ENCODE measurements around the gene MCRIP2. TPM values are rescaled to one million over a fixed set of nuclear protein-coding genes. Genes with fewer than 3 reads are reported as not detected.

MCRIP2 gene
- total RNA-seq, 4 donors from 2014 or later: 20.8 to 37.7 (median 32.4) TPM

DNA sequence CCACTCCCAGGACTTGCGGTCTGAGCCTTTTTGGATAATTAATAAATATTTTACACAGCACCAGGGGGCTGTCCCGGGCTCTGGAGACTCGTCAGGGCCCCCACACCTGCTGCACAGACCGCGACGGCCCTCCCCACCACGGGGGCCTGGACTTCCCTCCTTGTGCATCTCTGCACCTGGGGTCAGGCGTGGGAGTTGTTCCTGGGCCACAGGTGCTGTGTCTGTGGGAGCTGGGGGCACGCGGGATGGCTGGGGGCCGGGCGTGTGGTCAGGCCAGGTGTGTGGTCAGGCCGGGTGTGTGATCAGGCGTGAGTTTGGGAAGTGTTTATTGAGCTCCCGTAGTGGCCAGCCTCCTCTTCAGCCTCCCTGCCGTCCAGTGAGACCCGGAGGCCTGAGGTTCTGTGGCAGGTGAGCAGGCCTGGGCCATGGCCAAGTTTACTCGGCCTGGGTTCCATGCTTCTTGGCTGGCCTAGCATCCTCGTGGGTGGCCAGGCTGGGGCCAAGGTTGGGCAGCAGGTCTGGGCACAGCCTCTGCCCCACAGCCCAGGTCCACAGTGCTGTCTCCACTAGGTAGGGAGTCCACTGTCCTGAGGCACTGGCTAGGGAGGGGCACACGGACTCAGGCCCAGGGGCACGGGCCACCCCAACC is 36.7 kb downstream of the MCRIP2 start:
- H3K9me3 ChIP-seq: no peaks in the 10 kb centered on the region
- DNase-seq (ENCODE audit: low spot score in 2 of 2): no peak
- H3K4me3 ChIP-seq: no peak overlapping the region
- WGBS, 2 donors: 78 to 90% methylated on average over 3 to 21 of the region's 21 CpGs
- TF ChIP-seq POLR2A (IDR thresholded peaks at IDR 0.05) (no peak), EP300 (IDR thresholded peaks at IDR 0.05) (no peak)
- TF ChIP-seq, protein P1, sequence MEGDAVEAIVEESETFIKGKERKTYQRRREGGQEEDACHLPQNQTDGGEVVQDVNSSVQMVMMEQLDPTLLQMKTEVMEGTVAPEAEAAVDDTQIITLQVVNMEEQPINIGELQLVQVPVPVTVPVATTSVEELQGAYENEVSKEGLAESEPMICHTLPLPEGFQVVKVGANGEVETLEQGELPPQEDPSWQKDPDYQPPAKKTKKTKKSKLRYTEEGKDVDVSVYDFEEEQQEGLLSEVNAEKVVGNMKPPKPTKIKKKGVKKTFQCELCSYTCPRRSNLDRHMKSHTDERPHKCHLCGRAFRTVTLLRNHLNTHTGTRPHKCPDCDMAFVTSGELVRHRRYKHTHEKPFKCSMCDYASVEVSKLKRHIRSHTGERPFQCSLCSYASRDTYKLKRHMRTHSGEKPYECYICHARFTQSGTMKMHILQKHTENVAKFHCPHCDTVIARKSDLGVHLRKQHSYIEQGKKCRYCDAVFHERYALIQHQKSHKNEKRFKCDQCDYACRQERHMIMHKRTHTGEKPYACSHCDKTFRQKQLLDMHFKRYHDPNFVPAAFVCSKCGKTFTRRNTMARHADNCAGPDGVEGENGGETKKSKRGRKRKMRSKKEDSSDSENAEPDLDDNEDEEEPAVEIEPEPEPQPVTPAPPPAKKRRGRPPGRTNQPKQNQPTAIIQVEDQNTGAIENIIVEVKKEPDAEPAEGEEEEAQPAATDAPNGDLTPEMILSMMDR (IDR thresholded peaks at IDR 0.05): no peak
- H3K27me3 ChIP-seq: no peaks in the 10 kb centered on the region
- H3K4me1 ChIP-seq: peaks cover 0 to 59% (median 40%) of the 10 kb centered on the region in 4 donors
- peaks cover 0 to 37% (median 15%) of the 10 kb centered on the region in 3 donors for H3K36me3 ChIP-seq
- H3K27ac ChIP-seq: no peak overlapping the region

DNA sequence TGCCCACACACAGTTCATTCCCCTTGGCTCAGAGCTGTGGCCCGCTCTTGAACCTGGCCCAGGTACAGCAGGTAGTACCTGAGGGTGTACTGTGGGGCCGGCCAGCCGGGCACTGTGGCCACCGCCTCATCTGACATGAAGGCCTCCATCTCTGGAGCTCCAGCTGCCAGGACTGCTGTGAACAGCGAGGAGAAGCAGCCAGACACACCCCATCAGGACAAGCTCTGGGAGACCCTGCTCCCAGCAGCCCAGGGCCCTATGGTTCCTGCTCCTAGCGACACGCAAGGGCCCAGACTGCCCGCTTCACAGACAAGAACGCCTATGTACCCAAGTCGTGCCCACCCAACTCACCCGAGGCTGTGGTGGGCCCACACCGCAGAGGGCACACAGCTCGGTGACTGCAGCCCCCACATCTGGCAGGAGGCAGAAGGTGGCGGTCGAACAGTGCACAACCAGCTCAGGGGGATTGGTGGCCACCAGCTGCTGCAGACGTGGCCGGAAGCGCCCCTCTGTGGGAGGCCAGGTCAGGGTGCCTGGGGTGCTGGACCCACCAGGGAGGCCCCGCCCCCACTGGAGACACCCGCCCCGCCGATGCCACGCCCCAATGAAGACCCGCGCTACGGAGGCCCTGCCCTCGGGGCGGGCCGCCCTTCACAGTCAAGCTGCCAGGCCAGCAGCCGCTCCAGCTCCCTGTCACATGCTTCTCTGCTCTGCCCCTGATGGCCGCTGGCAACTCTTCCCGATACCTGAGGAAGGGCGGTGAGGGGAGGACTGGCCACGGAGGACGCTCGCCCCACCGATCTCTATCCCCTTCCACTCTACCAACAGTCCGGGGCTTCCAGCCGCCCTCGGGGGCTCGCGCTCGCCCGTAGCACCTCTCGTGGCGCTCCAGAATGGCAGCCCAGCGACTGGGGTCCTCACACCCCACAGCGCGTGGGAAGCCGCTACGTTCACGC is 37.5 kb downstream of the MCRIP2 start:
- peak overlapping the region; percentile 81 to 97 (median 90) for H3K27ac ChIP-seq
- H3K4me3 ChIP-seq: peak overlapping the region; percentile 45 to 91 (median 85)
- H3K27me3 ChIP-seq: no peaks in the 10 kb centered on the region
- TF ChIP-seq POLR2A (IDR thresholded peaks at IDR 0.05): peak; percentile 28 to 31
- TF ChIP-seq EP300 (IDR thresholded peaks at IDR 0.05): peak in 1 of 2 donors; percentile 12
- TF ChIP-seq, protein P1 (IDR thresholded peaks at IDR 0.05): no peak
- peaks cover 0 to 29% (median 15%) of the 10 kb centered on the region in 3 donors for H3K36me3 ChIP-seq
- H3K9me3 ChIP-seq: no peaks in the 10 kb centered on the region
- peak in 1 of 2 donors; percentile 39 for DNase-seq (ENCODE audit: low spot score in 2 of 2)
- 20 to 56% methylated on average over 17 to 50 of the region's 52 CpGs for WGBS, 2 donors
- peaks cover 0 to 63% (median 44%) of the 10 kb centered on the region in 4 donors for H3K4me1 ChIP-seq

DNA sequence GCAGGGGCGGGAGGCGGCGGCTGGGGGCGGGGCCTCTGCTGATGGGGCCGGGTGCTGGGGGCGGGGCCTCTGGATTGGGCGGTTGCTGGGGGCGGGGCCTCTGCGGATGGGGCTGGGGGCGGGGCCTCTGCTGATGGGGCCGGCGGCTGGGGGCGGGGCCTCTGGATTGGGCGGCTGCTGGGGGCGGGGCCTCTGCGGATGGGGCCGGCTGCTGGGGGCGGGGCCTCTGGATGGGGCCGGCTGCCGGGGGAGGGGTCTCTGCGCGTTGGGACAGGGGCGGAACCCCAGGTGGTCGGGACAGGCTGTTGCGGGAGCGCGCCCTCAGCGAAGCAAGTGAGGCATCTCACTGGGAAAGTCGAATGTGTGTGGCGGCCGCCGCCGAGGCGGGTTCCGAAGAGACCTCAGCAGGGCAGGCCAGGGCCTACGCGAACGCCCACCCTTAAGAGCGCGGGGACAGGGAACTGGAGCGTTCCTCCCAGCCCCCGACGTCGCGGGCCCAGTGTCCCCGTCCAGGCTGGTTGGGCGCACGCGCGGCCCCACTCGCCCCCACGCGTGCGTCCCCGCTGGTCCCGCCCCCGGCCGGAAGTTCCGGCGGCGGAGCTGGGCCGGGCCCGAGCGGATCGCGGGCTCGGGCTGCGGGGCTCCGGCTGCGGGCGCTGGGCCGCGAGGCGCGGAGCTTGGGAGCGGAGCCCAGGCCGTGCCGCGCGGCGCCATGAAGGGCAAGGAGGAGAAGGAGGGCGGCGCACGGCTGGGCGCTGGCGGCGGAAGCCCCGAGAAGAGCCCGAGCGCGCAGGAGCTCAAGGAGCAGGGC is 38.4 kb downstream of the MCRIP2 start, which contains the start of gene STUB1:
STUB1 (plus strand) TSS at position 597 of the 811 bp plus-strand sequence; CDS start at position 713, 116 bp downstream.
- H3K27ac ChIP-seq: peak within 1 kb of the TSS; percentile 85 to 97 (median 94)
- TF ChIP-seq, protein P1 (IDR thresholded peaks at IDR 0.05): peak in 1 of 5 experiments; percentile 29
- peak; percentile 59 to 88 for TF ChIP-seq POLR2A (IDR thresholded peaks at IDR 0.05)
- peak in 1 of 2 donors; percentile 60 for TF ChIP-seq EP300 (IDR thresholded peaks at IDR 0.05)
- DNase-seq (ENCODE audit: low spot score in 2 of 2): peak; percentile 74 to 81
- peak within 1 kb of the TSS; percentile 69 to 91 (median 85) for H3K4me3 ChIP-seq
- peaks cover 0 to 22% (median 15%) of the 10 kb centered on the region in 3 donors for H3K36me3 ChIP-seq
- no peaks in the 10 kb centered on the region for H3K9me3 ChIP-seq
- 0 to 1% methylated on average over 32 to 44 of the region's 91 CpGs for WGBS, 2 donors
- no peaks in the 10 kb centered on the region for H3K27me3 ChIP-seq
- H3K4me1 ChIP-seq: peaks cover 0 to 61% (median 46%) of the 10 kb centered on the region in 4 donors

DNA sequence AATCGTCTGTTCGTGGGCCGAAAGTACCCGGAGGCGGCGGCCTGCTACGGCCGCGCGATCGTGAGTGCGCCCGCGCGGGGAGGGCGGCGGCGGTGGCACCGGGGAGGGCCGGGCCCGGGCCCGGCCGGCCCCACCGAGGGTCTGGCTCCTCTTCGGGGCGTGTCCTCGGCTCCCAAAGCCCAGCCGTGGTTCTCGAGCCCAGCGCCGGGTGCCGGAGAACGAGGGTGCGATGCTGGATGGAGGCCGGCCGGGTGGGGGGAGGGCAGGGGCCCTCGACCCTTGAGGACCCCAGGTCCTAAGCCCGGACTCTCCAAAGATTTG is 39.0 kb downstream of the MCRIP2 start:
- no peaks in the 10 kb centered on the region for H3K9me3 ChIP-seq
- no peak for TF ChIP-seq EP300 (IDR thresholded peaks at IDR 0.05)
- TF ChIP-seq, protein P1 (IDR thresholded peaks at IDR 0.05): no peak
- no peak for TF ChIP-seq POLR2A (IDR thresholded peaks at IDR 0.05)
- H3K4me3 ChIP-seq: peak overlapping the region; percentile 69 to 91 (median 85)
- peaks cover 0 to 62% (median 45%) of the 10 kb centered on the region in 4 donors for H3K4me1 ChIP-seq
- H3K27me3 ChIP-seq: no peaks in the 10 kb centered on the region
- H3K27ac ChIP-seq: peak overlapping the region; percentile 85 to 97 (median 94)
- H3K36me3 ChIP-seq: peaks cover 0 to 27% (median 15%) of the 10 kb centered on the region in 3 donors
- no peak for DNase-seq (ENCODE audit: low spot score in 2 of 2)
- 0 to 1% methylated on average over 11 to 17 of the region's 38 CpGs for WGBS, 2 donors

All from tibial nerve (tissue), 4 donors.